Chondrocyte (in vitro differentiated cells): ENCODE results near the gene ZBTB3. TPM values are rescaled to one million over a fixed set of nuclear protein-coding genes. Genes with fewer than 3 reads are reported as not detected.

ENCODE experiments used
- DNase-seq: peaks from one replicate; pipeline ENCODE4 v3.0.0; 2021; ENCODE audit warnings: mixed read lengths, low spot score
- H3K27ac Mint-ChIP-seq: one replicate; pipeline ENCODE4 v1.8.0; 2021; ENCODE audit warnings: mild to moderate bottlenecking, moderate library complexity, mixed read lengths; ENCODE audit not compliant: unreplicated experiment
- H3K27me3 Mint-ChIP-seq: 2 replicates; pipeline ENCODE4 v1.8.0; 2021; ENCODE audit warnings: low read depth, mixed read lengths
- H3K36me3 Mint-ChIP-seq: 2 replicates; pipeline ENCODE4 v1.8.0; 2021; ENCODE audit warnings: low read depth, mixed read lengths
- H3K4me1 Mint-ChIP-seq: 2 replicates; pipeline ENCODE4 v1.8.0; 2021; ENCODE audit warnings: low read depth, mild to moderate bottlenecking, mixed read lengths
- H3K4me3 Mint-ChIP-seq: one replicate; pipeline ENCODE4 v1.8.0; 2021; ENCODE audit warnings: mild to moderate bottlenecking, moderate library complexity, mixed read lengths; ENCODE audit not compliant: unreplicated experiment
- H3K9me3 Mint-ChIP-seq: 2 replicates; pipeline ENCODE4 v1.8.0; 2021; ENCODE audit warnings: low read depth, mixed read lengths
- CTCF ChIP-seq: fragments of 200-600 bp; sonication (generic); IDR thresholded peaks from 2 replicates; pipeline ENCODE4 v1.5.0; 2021; ENCODE audit warnings: antibody characterized with exemption, mild to moderate bottlenecking, moderate library complexity
- total RNA-seq: library from RNA; stranded (reverse); gene quantifications from 3 replicates; pipeline ENCODE4 v1.2.1, GENCODE V29; 2021

Gene ZBTB3
- total RNA-seq, 1 donor from 2014 or later, result 10.2 TPM

GRCh38 chr11:62786318-62787004 is 32.5 kb upstream of the ZBTB3 start:
- H3K9me3 Mint-ChIP-seq, result no peaks in the 10 kb centered on the region
- TF ChIP-seq CTCF, result peak; percentile 85
- DNase-seq, result no peak
- H3K27me3 Mint-ChIP-seq, result no peaks in the 10 kb centered on the region
- H3K36me3 Mint-ChIP-seq, result peaks cover 9% of the 10 kb centered on the region
- peak overlapping the region; percentile 76 for H3K4me3 Mint-ChIP-seq
- H3K27ac Mint-ChIP-seq, result peak overlapping the region; percentile 83
- peaks cover 44% of the 10 kb centered on the region for H3K4me1 Mint-ChIP-seq

- Mint-ChIP-seq H3K4me1 (peaks cover 12% of the 10 kb centered on the region), H3K27ac (no peak overlapping the region), H3K9me3 (no peaks in the 10 kb centered on the region), H3K27me3 (no peaks in the 10 kb centered on the region), H3K4me3 (no peak overlapping the region), H3K36me3 (peaks cover 14% of the 10 kb centered on the region)
- TF ChIP-seq CTCF, result no peak
- no peak for DNase-seq
These were observed 28.8 kb upstream of the ZBTB3 start for GRCh38 chr11:62782753-62783152.

- H3K27me3 Mint-ChIP-seq, result no peaks in the 10 kb centered on the region
- no peaks in the 10 kb centered on the region for H3K9me3 Mint-ChIP-seq
- H3K4me1 Mint-ChIP-seq, result no peaks in the 10 kb centered on the region
- DNase-seq, result no peak
- no peak overlapping the region for H3K27ac Mint-ChIP-seq
- no peak for TF ChIP-seq CTCF
- H3K4me3 Mint-ChIP-seq, result no peak overlapping the region
- peaks cover 22% of the 10 kb centered on the region for H3K36me3 Mint-ChIP-seq
These were observed 24.5 kb upstream of the ZBTB3 start for GRCh38 chr11:62778441-62778840.

- Mint-ChIP-seq H3K36me3 (peaks cover 16% of the 10 kb centered on the region), H3K4me3 (no peak overlapping the region), H3K27me3 (no peaks in the 10 kb centered on the region), H3K4me1 (no peaks in the 10 kb centered on the region), H3K27ac (no peak overlapping the region), H3K9me3 (no peaks in the 10 kb centered on the region)
- DNase-seq, result no peak
- no peak for TF ChIP-seq CTCF
These were observed 23.4 kb upstream of the ZBTB3 start for GRCh38 chr11:62777389-62777788.

GRCh38 chr11:62775646-62776045 is 21.7 kb upstream of the ZBTB3 start:
- Mint-ChIP-seq H3K27me3 (no peaks in the 10 kb centered on the region), H3K27ac (no peak overlapping the region), H3K9me3 (no peaks in the 10 kb centered on the region), H3K36me3 (peaks cover 16% of the 10 kb centered on the region), H3K4me3 (no peak overlapping the region), H3K4me1 (peaks cover 11% of the 10 kb centered on the region)
- TF ChIP-seq CTCF, result no peak
- no peak for DNase-seq
